Glutamatergic neuron (in vitro differentiated cells): ENCODE measurements around the gene TMEM120B. TPM values are rescaled to one million over a fixed set of nuclear protein-coding genes. Genes with fewer than 3 reads are reported as not detected.

Experiments used
- DNase-seq: peaks from one replicate; pipeline ENCODE4 v3.0.0; 2022
- H3K27ac Mint-ChIP-seq: one replicate; pipeline ENCODE4 v1.8.0; 2020; ENCODE audit warnings: mild to moderate bottlenecking, mixed read lengths, inconsistent platforms; ENCODE audit not compliant: unreplicated experiment
- H3K27me3 Mint-ChIP-seq: one replicate; pipeline ENCODE4 v1.8.0; 2020; ENCODE audit warnings: mild to moderate bottlenecking, moderate library complexity, mixed read lengths, inconsistent platforms; ENCODE audit not compliant: unreplicated experiment
- H3K36me3 Mint-ChIP-seq: one replicate; pipeline ENCODE4 v1.8.0; 2020; ENCODE audit warnings: mild to moderate bottlenecking, mixed read lengths, inconsistent platforms; ENCODE audit not compliant: unreplicated experiment
- H3K4me1 Mint-ChIP-seq: one replicate; pipeline ENCODE4 v1.8.0; 2020; ENCODE audit warnings: mild to moderate bottlenecking, low read depth, mixed read lengths, inconsistent platforms; ENCODE audit not compliant: unreplicated experiment
- H3K4me3 Mint-ChIP-seq: one replicate; pipeline ENCODE4 v1.8.0; 2020; ENCODE audit warnings: mild to moderate bottlenecking, mixed read lengths, inconsistent platforms; ENCODE audit not compliant: unreplicated experiment
- H3K9me3 Mint-ChIP-seq: one replicate; pipeline ENCODE4 v1.8.0; 2020; ENCODE audit warnings: mild to moderate bottlenecking, moderate library complexity, mixed read lengths, inconsistent platforms; ENCODE audit not compliant: unreplicated experiment
- total RNA-seq: library from RNA; stranded (reverse); fragmentation: NEBNext Ultra II Directional; extraction: Animal tissue kit (Norgen Biotek cat#: 25700); gene quantifications from one replicate; pipeline ENCODE4 v1.2.1, GENCODE V29; 2021; ENCODE audit not compliant: unreplicated experiment
- TF ChIP-seq, protein P1 (sequence below): fragments of 200-600 bp; sonication (generic); IDR thresholded peaks from one replicate; pipeline ENCODE4 v1.5.0; 2021; ENCODE audit not compliant: partially characterized antibody, unreplicated experiment

The TMEM120B gene
- total RNA-seq, 1 donor from 2014 or later, result 205 TPM

GRCh38 chr12:121803861-121804416 lies 91.4 kb downstream of the TMEM120B start, which contains the start of gene SETD1B:
SETD1B (plus strand) TSS chr12:121804009; CDS start chr12:121804738, 729 bp downstream.
- DNase-seq, result peak; percentile 65
- TF ChIP-seq, protein P1, sequence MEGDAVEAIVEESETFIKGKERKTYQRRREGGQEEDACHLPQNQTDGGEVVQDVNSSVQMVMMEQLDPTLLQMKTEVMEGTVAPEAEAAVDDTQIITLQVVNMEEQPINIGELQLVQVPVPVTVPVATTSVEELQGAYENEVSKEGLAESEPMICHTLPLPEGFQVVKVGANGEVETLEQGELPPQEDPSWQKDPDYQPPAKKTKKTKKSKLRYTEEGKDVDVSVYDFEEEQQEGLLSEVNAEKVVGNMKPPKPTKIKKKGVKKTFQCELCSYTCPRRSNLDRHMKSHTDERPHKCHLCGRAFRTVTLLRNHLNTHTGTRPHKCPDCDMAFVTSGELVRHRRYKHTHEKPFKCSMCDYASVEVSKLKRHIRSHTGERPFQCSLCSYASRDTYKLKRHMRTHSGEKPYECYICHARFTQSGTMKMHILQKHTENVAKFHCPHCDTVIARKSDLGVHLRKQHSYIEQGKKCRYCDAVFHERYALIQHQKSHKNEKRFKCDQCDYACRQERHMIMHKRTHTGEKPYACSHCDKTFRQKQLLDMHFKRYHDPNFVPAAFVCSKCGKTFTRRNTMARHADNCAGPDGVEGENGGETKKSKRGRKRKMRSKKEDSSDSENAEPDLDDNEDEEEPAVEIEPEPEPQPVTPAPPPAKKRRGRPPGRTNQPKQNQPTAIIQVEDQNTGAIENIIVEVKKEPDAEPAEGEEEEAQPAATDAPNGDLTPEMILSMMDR, result no peak
- Mint-ChIP-seq H3K27me3 (peaks cover 28% of the 10 kb centered on the region), H3K9me3 (peaks cover 37% of the 10 kb centered on the region), H3K27ac (peak within 1 kb of the TSS; percentile 99), H3K36me3 (peaks cover 9% of the 10 kb centered on the region), H3K4me1 (peaks cover 13% of the 10 kb centered on the region), H3K4me3 (peak within 1 kb of the TSS; percentile 98)

- peaks cover 13% of the 10 kb centered on the region for H3K4me1 Mint-ChIP-seq
- H3K27ac Mint-ChIP-seq, result peak overlapping the region; percentile 85
- DNase-seq, result no peak
- peaks cover 13% of the 10 kb centered on the region for H3K36me3 Mint-ChIP-seq
- TF ChIP-seq, protein P1, result no peak
- peak overlapping the region; percentile 88 for H3K4me3 Mint-ChIP-seq
- H3K9me3 Mint-ChIP-seq, result peaks cover 31% of the 10 kb centered on the region
- H3K27me3 Mint-ChIP-seq, result peaks cover 23% of the 10 kb centered on the region
Observed at GRCh38 chr12:121804417-121805111, 92.0 kb downstream of the TMEM120B start.

DNA sequence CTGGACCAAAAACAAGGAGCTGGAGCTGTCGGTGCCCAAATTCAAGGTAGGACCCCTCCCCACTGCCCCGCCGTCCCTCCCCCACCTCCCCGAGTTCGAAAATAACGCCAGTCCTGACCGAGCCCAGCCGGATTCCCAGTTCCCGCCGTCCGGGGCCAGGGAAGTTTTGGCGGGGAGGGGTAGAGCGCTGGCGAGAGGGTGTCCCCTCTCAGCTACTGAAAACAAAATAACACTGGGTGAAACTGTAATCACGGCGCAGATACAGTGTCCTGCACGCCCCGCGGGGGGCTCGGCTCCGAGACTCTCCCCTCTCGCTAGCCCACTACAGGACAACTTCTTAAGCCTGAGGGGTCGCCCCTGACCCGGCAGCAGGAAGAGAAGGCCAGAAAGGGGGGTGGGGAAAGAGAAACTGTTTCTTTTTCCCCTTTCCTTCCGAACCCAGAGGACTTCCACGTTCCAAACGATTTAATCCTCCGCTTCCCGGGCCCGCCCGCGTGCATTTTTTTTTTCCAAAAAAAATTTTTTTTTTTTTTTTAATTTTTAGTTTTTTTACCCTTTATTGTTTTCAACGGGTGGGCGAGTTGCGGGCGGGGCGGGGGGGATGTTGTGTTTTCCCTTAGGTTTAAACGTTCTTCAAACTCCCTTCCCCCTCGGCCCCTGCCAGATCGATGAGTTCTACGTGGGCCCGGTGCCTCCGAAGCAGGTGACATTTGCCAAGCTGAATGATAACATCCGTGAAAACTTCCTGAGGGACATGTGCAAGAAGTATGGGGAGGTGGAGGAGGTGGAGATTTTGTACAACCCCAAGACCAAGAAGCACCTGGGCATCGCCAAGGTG lies 92.8 kb downstream of the TMEM120B start:
- Mint-ChIP-seq H3K36me3 (peaks cover 13% of the 10 kb centered on the region), H3K27me3 (peaks cover 21% of the 10 kb centered on the region), H3K9me3 (peaks cover 29% of the 10 kb centered on the region), H3K27ac (peak overlapping the region; percentile 33), H3K4me3 (peak overlapping the region; percentile 97), H3K4me1 (peaks cover 13% of the 10 kb centered on the region)
- DNase-seq, result no peak
- TF ChIP-seq, protein P1, result no peak

GRCh38 chr12:121806009-121806545 lies 93.5 kb downstream of the TMEM120B start:
- Mint-ChIP-seq H3K4me3 (peak overlapping the region; percentile 97), H3K27ac (peak overlapping the region; percentile 79), H3K4me1 (peaks cover 17% of the 10 kb centered on the region), H3K9me3 (peaks cover 31% of the 10 kb centered on the region), H3K36me3 (peaks cover 13% of the 10 kb centered on the region), H3K27me3 (peaks cover 22% of the 10 kb centered on the region)
- TF ChIP-seq, protein P1, result no peak
- DNase-seq, result no peak
